Amygdala (tissue), 56 donors: ENCODE data around the gene CRY1.

Experiments
- DNase-seq, 56 donors: peaks; one replicate each; lab custom pipeline; 2025; lab: John Stamatoyannopoulos, UW

CRY1 gene

DNA sequence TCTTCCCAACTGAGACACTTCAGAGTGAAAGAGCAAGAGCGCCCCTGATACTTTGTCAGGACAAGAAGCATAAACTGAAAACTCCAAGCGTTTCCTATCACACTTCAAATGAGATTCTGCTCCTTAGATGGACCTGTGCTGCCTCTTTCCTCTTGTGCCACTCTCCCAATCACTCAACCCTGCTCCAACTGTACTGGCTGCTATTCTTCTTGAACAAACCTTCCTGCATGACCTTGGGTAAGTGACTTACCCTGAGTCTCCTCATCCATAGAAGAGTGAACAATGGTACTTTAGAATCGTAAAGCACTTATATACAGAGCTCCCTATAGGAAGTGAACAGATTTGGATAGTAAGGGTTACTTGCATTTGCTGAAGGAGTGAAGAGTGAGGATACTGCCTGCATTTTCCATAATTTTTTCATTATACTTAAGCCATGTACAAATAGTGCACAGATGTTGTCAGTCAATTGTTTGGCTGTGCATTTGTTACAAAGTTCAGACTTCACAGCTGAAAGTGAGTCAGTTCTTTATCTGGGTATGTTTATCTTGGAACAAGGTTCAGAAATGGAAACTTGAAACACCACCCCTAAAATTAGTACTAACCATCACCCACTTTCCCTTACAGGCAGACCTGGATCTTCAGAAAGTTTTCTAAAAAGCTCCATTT, 117.2 kb downstream of the CRY1 start:
- no peak for DNase-seq

- DNase-seq: no peak
Observed at GRCh38 chr12:106975098-106975497, 118.3 kb downstream of the CRY1 start.

DNA sequence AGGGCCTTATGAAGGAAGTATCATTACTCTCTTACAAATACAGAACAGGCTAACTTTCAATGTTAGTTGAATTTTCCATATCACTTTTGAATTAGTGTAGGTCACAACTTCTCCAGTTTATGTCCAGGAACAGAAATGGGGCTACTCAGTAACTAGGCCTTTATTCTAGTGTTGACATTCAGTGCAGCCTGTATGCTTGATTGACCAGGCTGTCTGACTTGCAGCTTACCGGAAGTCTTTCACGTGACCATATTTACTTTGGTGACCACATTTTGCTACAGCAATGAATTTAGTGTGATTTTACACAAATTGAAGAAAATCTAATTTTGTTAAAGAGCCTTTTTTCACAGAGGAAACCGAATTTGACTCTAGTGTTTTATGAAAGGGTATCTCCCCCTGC, 118.8 kb downstream of the CRY1 start:
- DNase-seq: no peak

GRCh38 chr12:106973545-106973944, 119.8 kb downstream of the CRY1 start:
- no peak for DNase-seq

- no peak for DNase-seq
Observed at GRCh38 chr12:106971065-106971464, 122.3 kb downstream of the CRY1 start.

DNA sequence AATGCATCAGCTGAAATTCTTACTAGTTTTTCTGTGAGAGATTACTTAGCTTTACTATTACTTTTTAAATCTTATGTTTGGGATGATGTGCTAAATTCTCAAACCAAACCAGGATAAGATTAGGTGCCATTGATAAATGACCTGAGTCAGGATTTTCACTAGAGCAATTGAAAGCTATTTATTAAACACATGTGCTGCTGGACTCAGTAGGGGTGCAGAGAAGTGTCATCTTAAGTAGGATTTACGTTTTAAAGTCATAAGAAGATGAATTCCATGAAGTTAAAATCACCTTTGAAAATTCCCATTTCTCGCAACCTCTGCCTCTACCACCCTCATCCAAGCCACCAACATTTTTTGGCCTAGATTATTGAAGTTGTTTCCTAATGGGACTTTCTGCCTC, 128.8 kb downstream of the CRY1 start:
- DNase-seq: no peak

GRCh38 chr12:106962286-106962685, 131.1 kb downstream of the CRY1 start:
- DNase-seq: no peak

DNA sequence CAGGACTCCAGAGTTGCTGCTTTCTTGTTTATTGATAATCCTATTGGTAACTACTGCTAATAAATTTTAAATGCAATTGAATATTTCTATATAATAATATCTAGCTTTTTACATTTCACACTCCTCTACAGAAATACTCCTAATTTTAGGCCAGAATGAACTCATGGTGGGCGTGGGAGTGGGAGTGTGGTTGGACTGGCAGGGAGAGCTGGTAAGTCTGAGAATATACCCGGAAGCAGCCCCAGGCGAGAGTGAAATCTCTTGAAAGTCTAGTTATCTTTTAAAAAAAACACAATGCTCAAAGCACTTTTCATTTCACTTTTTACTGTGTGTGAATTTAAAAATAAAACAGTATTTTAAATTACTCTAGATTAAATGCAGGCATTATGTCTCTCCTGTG, 132.9 kb downstream of the CRY1 start:
- DNase-seq: peak in 8 of 56 donors; percentile 2 to 27 (median 6)

DNA sequence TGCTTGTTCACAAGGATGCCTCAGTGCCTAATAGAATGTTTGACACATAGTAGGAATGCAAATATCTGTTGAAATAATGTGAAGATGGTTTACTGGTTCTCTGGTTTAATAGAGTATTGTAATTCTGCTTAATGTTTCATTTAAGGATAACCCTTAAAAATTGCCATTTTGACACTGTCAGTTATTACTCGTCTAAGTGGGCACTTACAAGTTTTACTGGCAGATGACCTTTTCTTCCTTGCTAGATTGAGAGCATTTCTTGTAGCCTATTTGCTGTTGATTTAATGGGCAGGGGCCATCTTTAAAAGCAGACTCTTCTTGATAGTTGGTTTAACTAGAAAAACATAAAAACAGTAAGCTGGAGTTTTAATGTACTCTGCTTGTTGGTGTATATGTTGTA, 135.8 kb downstream of the CRY1 start:
- DNase-seq: no peak

GRCh38 chr12:106956048-106956578, 137.2 kb downstream of the CRY1 start:
- DNase-seq: peak in 41 of 56 donors; percentile 9 to 75 (median 55)

- peak in 55 of 56 donors; percentile 25 to 92 (median 83) for DNase-seq
Observed at GRCh38 chr12:106955377-106956047, 137.8 kb downstream of the CRY1 start, which contains the start of gene TMEM263. Gene TMEM263 (plus strand): TSS chr12:106955907. CDS start chr12:106967117, 11,210 bp downstream.

GRCh38 chr12:106954462-106955376, 138.6 kb downstream of the CRY1 start:
- peak in 26 of 56 donors; percentile 3 to 58 (median 32) for DNase-seq

DNA sequence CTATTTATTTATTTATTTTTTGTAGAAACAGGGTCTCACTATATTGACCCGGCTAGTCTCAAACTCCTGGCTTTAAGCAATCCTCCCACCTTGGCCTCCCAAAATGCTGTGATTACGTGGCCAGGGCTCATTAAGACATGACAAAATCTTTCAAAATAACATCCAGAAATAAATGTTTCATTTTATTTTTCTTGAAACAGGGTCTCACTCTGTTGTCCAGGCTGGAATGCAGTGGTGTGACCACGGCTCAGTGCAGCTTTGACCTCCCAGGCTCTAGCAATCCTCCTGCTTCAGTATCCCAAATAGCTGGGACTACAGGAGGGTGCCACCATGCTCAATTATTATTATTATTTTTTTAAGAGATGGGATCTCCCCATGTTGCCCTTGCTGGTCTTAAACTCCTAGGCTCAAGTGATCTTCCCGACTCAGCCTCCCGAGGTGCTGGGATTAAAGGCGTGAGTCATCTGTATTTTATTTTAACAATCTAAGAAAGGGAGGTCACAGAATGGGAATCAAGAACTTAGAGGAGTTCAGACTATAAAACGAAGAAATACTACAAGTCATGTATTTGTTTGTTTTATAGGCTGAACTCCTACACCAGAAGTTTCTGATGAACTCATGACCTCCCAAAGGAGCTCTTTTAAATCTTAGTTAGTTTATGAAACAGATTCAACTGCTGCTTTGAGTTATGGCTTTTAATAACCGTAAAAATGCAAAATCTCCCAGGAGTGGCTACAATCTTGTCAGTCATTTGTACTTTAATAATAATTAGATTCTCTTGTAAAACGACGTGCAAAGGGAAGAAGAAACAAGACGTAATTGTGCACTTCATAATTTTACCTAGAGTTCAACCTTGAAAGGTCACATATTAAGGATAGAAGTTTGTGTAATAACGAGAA, 139.7 kb downstream of the CRY1 start:
- no peak for DNase-seq

GRCh38 chr12:106950591-106950990, 142.8 kb downstream of the CRY1 start:
- no peak for DNase-seq

GRCh38 chr12:106947461-106947860, 145.9 kb downstream of the CRY1 start:
- DNase-seq: no peak

DNA sequence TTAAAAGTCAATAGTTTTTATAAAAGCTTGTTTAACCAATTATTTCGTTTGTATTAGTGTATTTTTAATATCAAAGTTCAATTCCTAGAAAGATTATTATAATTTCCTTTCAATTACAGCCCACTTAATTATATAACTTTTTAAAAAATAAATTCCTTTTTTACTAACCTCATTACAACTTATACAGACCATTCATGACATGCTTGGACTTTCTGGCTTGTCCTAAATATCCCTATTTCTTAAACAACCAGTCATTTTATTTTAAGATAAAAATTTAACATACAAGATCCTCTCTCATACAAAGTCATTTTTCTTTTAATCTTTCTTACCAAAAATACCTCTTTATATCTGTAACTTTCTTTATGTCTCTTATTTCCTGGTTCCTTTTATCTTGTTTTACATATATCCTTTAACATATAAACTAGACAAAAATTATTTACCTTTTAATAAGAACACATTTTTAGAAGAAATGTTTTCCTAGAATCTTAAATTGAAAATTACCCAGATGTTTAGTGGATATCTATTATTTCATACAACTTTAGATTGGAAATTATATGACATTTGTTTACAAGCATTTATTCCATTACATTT, 148.0 kb downstream of the CRY1 start:
- no peak for DNase-seq

DNA sequence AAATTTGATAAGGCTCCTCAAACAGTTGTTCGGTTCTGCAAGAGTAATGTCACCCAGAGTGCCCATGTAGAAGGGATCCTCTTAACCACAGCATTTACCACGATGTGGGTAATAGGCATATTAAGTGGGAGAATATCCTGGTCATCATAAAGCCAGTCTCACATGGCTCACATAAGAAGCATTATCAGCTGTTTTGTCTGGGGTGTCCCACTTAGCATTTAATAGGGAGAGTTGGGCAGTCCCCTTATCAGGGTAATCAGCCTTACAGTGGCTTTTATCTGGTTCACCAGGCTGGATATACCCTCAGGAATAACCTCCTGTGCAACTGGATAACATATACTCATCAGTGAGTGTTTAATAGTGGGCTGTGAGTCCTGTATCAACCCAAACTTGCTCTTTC, 150.6 kb downstream of the CRY1 start:
- DNase-seq: no peak

- DNase-seq: no peak
Observed at GRCh38 chr12:106941481-106942156, 151.7 kb downstream of the CRY1 start.
